Umbilical cord (tissue), 2 donors: ENCODE results near the gene CALR3. TPM values are rescaled to one million over a fixed set of nuclear protein-coding genes. Genes with fewer than 3 reads are reported as not detected.

Experiments
- DNase-seq: peaks from one replicate; pipeline ENCODE4 v3.0.0-alpha.2; 2015; ENCODE audit warnings: low spot score
- total RNA-seq: library from RNA; depleted of rRNA; stranded (reverse); fragments of >200 nt; gene quantifications from one replicate; pipeline ENCODE4 v1.2.3, GENCODE V29; 2014; ENCODE audit warnings: low replicate concordance; ENCODE audit not compliant: insufficient read depth

Gene CALR3
- total RNA-seq, 1 donor from 2014 or later, result not detected

- no peak for DNase-seq
Observed at GRCh38 chr19:16429759-16430091, 66.2 kb downstream of the CALR3 start.

DNA sequence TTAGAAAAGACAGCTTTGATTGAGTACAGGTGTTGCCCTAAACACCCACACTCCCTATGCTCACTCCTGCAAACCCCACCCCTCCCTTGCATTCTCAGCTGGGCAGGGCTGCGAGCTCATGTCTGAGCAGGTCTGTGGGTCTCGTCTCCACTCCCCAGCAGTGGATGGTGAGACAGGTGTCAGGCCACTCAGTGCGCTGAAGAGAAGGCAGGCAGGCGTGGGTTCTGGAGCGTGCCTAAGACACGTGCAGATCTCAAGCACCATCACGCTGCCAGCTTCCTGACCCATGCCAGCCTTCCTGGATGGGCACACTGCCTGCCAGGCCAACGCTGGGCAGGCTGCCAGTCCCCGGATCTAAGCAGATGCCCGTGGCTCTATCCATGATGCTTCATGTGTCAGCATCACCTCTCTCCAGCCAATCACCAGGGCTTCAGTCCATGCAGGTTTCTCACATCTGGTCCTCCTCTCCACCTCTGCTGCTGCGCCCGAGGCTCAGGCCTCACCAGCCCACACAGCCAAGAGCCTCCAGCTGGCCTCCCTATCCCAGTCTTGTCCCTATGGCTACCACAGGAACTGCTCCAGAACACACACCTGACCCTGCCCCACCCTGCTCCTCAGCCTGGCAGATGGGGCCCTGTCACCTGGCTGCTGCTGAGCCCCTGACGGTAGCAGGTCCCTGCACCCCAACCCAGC, 66.8 kb downstream of the CALR3 start:
- DNase-seq, result peak; percentile 36

Other genes with a start within 250 kb of the CALR3 start
- gene KLF2, start 171.3 kb downstream of the CALR3 start, total RNA-seq, result 65.2 TPM
- gene EPS15L1, start 24.2 kb downstream of the CALR3 start, total RNA-seq, result 22.6 TPM
- 5.3 TPM for gene C19orf44, start 227 bp upstream of the CALR3 start, total RNA-seq
- 6.5 TPM for gene CHERP, start 46.3 kb upstream of the CALR3 start, total RNA-seq
- 25.5 TPM for gene SLC35E1, start 76.2 kb upstream of the CALR3 start, total RNA-seq
- gene MED26, start 132.0 kb upstream of the CALR3 start, total RNA-seq, result 3.9 TPM
- gene SMIM7, start 164.0 kb upstream of the CALR3 start, total RNA-seq, result 48.4 TPM
- not detected for gene TMEM38A, start 165.0 kb upstream of the CALR3 start, total RNA-seq
- gene NWD1, start 223.7 kb upstream of the CALR3 start, total RNA-seq, result 1.4 TPM